Body of pancreas (tissue), 2 donors: Measurements from ENCODE around the gene STAT1. TPM values are rescaled to one million over a fixed set of nuclear protein-coding genes. Genes with fewer than 3 reads are reported as not detected.

Source experiments
- total RNA-seq, 2 donors: library from RNA; depleted of rRNA; stranded (reverse); fragments of >200 nt; gene quantifications; one replicate each; pipeline ENCODE4 v1.1.0, GENCODE V29; 2016

STAT1 gene
- total RNA-seq, 2 donors from 2014 or later: 30.1 to 56.4 TPM

Other genes with a start within 250 kb of the STAT1 start
- gene GLS, start 133.3 kb downstream of the STAT1 start, total RNA-seq: 100 to 1,000 TPM in 1 of 2 donors, 10 to 100 TPM in 1; 86.0 to 102 TPM
- 1 to 10 TPM in 1 of 2 donors, under 1 TPM in 1; 0.52 to 2.6 TPM for gene STAT4, start 136.8 kb upstream of the STAT1 start, total RNA-seq
- gene MYO1B, start 231.2 kb upstream of the STAT1 start, total RNA-seq: 10 to 100 TPM; 68.0 to 77.8 TPM